HG02759 (cell line): Measurements from ENCODE around the gene SLC29A1.

Experiments used
- ATAC-seq: cut with Tn5 transposase; IDR thresholded peaks from one replicate; pipeline ENCODE4 v1.9.1; 2021; ENCODE audit warnings: mild to moderate bottlenecking, moderate library complexity; ENCODE audit not compliant: unreplicated experiment

SLC29A1 gene

DNA sequence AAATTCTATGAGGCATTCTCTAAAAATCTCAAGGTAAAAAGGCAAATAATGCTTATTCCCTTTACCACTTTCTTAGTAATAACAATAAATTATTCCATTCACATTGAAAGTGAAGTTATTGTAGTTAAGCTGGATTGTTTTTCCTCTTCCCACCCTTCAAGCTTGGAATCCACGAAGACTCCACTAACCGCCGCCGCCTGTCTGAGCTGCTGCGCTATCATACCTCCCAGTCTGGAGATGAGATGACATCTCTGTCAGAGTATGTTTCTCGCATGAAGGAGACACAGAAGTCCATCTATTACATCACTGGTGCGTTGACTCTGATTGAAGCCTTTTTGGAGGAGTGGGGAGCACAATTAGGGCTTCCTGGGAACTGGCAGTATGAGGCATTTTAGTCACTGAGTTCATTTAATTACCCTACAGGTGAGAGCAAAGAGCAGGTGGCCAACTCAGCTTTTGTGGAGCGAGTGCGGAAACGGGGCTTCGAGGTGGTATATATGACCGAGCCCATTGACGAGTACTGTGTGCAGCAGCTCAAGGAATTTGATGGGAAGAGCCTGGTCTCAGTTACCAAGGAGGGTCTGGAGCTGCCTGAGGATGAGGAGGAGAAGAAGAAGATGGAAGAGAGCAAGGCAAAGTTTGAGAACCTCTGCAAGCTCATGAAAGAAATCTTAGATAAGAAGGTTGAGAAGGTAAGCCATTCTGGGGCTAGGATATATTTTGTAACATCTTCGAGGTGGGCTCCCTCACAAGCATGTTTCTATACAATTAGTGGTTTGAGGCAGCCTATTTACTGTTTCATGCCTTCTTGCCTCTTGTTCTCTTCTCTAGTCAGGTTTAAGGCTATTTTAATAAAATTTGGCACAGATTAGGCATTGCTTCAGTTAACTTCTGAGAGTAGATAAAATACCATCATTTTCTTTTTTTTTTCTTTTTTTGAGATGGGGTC, 28.5 kb downstream of the SLC29A1 start:
- ATAC-seq: no peak

- ATAC-seq: no peak
These were observed 30.1 kb downstream of the SLC29A1 start for GRCh38 chr6:44253307-44254101.

GRCh38 chr6:44254191-44255104, 31.1 kb downstream of the SLC29A1 start:
- no peak for ATAC-seq

DNA sequence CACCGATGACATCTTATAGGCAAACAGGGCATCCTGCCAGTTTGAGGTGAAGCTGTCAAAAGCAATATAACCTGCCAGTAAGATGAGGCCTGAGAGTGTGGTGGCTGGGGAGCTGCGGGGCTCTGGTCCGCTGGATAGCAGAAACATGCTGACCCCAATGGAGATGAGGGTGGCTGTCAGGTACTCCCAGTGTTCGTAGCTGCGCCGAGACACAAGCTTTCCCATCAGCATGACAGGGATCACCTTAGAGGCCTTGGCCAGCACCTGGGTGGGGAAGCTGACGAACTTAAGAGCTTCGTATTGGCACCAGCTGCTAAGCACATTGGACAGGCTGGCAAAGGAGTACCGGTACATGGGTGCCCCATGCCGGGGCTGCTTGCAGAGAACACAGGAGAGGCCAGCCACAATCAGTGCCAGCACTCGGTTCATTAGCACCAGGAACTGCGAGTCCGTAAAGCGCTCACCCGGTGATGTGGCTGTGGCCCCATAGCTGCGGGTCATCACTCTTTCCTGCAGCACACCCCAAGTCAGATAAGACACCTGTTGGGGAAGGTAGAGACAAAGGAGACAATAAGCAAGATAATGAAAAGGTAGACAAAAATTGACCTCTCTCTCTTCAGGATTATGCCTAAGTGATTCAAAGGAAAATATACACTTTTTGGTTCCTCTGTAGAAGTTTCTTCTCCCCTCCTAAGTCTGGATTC, 31.9 kb downstream of the SLC29A1 start:
- no peak for ATAC-seq

GRCh38 chr6:44255871-44256774, 32.7 kb downstream of the SLC29A1 start:
- no peak for ATAC-seq

DNA sequence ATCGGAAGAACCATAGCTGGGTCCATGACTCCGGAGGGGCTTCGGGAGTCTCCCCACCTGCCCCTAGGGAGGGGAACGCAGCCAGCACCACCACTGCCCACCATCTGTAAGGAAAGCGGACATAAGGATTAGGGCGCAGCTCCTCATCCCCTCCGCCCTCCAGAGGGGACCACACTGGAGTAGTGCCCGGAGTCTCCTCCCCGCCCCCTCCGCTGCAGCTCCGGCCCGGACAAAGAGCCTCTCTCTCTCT, 33.3 kb downstream of the SLC29A1 start:
- ATAC-seq: no peak

DNA sequence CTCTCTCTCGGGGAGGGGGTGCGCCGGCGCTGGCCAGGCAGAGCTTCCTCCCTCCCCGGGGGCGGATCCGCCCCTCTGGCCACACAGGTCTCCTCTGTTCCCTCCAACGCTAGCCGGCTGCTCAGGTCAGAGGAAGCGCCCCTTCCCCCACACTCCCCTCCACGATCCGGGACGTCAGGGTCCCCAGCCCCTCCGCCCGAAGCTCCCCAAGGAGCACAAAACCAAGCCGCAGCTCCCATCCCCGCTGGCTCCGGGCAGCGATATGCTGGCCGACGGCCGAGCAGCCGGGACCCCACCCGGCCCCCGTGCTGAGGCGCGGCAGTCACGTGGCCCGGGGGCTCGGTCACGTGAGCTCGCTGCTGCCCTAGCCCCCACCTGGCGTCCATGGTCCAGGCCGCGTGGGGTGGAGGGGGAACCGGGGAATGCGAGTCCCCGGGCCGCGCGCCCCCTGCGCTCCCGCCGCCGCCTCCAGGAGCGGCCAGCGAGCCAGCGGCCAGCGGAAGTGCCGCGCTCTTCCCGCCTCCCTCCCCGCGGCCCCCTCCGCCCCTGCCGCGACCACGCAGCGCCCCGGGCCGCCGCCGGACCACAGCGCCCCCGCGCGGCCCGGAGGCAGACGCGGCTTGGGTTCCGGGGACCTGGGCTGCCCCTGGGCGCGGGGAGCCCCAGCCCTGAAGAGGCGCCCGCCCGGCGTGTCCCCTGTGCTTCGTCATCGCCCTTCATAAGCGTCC, 33.8 kb downstream of the SLC29A1 start, which contains the start of gene SLC35B2:
Gene SLC35B2 (minus strand): TSS at position 504 of the 728 bp plus-strand sequence. CDS start 118 bp downstream, at position 386.
- peak; percentile 61 for ATAC-seq

- ATAC-seq: peak; percentile 19
These were observed 34.4 kb downstream of the SLC29A1 start for GRCh38 chr6:44257753-44258324.

GRCh38 chr6:44258325-44258863, 35.0 kb downstream of the SLC29A1 start:
- ATAC-seq: no peak

- ATAC-seq: no peak
These were observed 35.5 kb downstream of the SLC29A1 start for GRCh38 chr6:44258921-44259320.

DNA sequence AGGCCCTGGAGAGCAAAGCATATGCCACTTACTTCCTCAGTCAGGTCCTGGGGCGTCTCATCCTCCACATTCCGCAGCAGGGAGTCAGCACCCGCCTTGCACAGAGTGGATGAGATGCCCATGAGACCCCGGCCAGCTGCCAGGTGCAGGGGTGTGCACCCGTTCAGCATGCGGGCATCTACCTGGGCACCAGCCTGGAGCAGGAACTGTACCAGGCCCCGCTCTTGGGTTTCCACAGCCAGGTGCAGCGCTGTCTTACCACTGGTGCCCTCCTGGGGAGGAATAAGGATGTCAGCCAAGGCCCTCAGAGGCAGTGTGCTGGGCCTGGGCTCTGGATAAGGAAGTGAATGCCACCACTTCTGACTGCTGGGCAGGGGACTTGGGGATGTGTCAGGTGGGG, 36.6 kb downstream of the SLC29A1 start:
- no peak for ATAC-seq

DNA sequence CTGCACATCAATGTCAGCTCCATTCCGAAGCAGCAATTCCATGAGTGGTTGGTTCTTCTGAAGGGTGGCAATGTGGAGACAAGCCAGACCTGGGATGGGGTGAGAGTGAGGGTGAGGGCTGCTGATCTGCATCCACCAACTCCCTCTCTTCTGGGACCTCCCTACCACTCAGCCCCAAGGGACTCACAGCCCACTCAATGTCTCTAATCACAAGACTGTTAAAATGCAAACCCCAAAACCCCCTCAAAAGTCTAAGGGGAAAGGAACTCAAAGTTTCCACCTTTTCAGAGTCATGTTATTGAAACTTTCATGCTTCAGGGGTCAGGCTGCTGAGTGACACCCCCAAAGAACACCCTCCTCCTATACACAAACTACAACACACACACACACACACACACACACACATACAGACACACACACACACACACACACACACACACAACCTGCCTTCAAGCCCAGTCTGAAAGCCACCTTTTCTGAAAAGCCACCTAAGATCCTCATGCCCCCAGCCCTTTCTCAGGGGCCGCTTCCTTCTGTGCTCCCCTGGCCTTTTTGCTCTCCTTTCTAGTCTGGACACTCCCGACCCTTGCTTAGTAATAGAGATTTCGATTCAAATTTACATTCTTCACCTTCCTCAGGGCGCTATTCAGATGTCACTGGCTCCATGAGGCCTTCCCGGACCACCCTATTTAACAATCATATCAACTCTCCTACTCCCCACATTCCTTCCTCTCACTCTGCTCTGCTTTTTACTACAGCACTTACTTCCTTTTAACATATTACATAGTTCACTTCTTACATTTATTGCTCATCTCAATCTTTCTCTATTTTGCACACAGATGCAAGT, 37.3 kb downstream of the SLC29A1 start:
- ATAC-seq: no peak

- ATAC-seq: no peak
These were observed 38.2 kb downstream of the SLC29A1 start for GRCh38 chr6:44261581-44261980.

DNA sequence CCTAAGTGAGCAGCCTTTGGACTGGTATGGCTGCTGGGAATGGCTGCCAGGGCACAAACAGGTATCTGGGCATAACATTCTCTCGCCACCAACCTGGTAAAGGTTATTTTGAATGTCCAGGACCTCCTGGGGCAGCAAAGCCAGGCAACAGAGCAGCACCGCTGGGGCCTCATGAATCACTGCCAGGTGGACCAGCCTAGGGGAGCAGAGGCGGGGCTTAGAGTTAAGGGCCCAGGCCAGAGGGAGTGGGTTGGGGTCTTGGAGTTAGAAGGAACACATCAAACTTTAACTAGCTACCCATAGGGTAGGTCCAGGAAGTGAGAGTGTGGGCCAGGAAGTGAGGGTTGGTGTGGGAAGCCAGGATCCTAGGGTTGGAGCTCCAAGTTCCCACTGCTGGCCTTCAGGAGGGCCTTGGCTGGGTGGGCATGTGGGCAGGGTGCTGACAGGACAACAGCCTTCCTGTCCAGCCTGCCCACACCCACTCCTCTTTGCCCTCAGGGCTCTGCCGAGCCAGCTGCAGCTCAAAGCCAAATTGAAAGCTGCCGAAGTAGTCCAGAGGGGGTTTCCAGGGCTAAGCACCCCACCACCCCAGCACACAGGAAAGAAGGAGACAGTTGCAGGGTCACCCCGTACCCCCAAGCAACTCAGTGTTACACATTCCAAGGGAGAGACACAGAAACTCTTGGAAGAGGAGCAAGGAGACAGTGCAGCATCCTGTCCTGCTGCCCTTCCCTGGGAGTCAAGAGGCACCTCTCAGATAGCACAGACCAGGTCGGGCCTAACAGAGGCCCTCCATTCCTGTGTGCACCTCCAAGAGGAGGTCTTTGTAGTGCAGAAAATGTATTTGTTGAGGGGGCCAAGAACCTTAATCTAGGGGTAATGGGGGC, 39.3 kb downstream of the SLC29A1 start:
- ATAC-seq: no peak

GRCh38 chr6:44263354-44264100, 40.1 kb downstream of the SLC29A1 start:
- ATAC-seq: no peak
